Ishikawa (cell line): ENCODE results near the gene MOK.

Source experiments
- CEBPB ChIP-seq: IDR thresholded peaks from 2 replicates; pipeline ENCODE4 v1.6.1; 2012
- CREB1 ChIP-seq: IDR thresholded peaks from 2 replicates; pipeline ENCODE4 v1.6.1; 2012; ENCODE audit warnings: low read depth
- EGR1 ChIP-seq: IDR thresholded peaks from 2 replicates; pipeline ENCODE4 v1.6.1; 2012
- EP300 ChIP-seq: IDR thresholded peaks from 2 replicates; pipeline ENCODE4 v1.6.1; 2012; ENCODE audit warnings: borderline replicate concordance
- FOXM1 ChIP-seq: IDR thresholded peaks from 2 replicates; pipeline ENCODE4 v1.6.1; 2012; ENCODE audit warnings: low read depth, borderline replicate concordance
- NFIC ChIP-seq: IDR thresholded peaks from 2 replicates; pipeline ENCODE4 v1.6.1; 2012
- RAD21 ChIP-seq: IDR thresholded peaks from 2 replicates; pipeline ENCODE4 v1.6.1; 2012; ENCODE audit warnings: low read depth
- TAF1 ChIP-seq: IDR thresholded peaks from 2 replicates; pipeline ENCODE4 v1.6.1; 2012; ENCODE audit warnings: low read depth, mild to moderate bottlenecking
- TCF12 ChIP-seq: IDR thresholded peaks from 2 replicates; pipeline ENCODE4 v1.6.1; 2012; ENCODE audit warnings: low read depth
- TEAD4 ChIP-seq: IDR thresholded peaks from 2 replicates; pipeline ENCODE4 v1.6.1; 2012
- YY1 ChIP-seq: IDR thresholded peaks from 2 replicates; pipeline ENCODE4 v1.6.1; 2012; ENCODE audit warnings: low read depth
- ZBTB7A ChIP-seq: IDR thresholded peaks from 2 replicates; pipeline ENCODE4 v1.6.1; 2012; ENCODE audit warnings: low read depth
- TF ChIP-seq, protein P1 (sequence below): IDR thresholded peaks from 2 replicates; pipeline ENCODE4 v1.6.1; 2012
- TF ChIP-seq, protein P2 (sequence below): IDR thresholded peaks from 2 replicates; pipeline ENCODE4 v1.6.1; 2012
- TF ChIP-seq, protein P3 (sequence below): IDR thresholded peaks from 2 replicates; pipeline ENCODE4 v1.6.1; 2012; ENCODE audit warnings: low read depth, mild to moderate bottlenecking

The MOK gene

DNA sequence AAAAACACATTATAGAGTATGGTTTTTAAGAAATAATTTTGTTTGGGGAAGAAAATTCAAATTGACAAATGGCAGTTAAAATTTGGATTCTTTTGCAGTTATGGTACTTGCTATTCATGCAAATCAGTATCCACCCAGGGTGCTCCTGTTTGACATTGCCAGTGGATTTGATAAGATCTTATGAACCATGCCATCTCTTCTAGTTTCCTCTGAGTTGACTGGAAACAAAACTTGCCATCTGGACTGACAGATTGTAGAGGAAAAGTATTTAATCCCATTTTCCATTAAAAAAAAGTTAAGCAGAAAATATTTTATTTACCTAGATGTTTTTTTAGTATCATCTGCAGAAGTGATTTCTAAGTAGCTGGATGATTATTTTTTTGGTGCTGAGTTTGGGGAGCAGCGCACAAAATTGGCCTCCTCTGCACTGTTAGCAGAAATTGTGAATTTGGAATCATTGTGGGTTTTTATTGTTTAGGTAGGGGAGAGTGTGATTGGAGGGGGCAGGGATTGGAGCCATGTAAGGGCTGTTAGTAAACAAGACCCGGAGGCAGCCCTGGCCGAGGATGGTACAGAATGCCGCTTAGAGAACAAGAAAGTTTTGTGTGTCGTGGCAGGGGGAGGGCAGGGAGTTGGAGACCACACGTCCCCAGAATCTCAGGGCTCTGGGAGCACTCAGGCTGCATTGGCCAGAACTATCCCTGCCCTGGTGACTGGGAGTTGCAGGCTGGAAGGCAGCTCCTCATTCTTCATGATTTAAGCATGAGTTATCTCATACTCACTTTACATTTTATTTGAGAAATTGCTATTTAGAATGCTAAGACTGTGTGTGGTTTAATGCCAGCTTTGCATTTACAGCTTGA, 108.7 kb downstream of the MOK start:
- TF ChIP-seq TEAD4 (no peak), CEBPB (no peak), EP300 (no peak), YY1 (no peak), ZBTB7A (no peak), EGR1 (no peak), CREB1 (no peak), TAF1 (no peak), NFIC (no peak), RAD21 (no peak), FOXM1 (no peak), TCF12 (no peak)
- TF ChIP-seq, protein P1, sequence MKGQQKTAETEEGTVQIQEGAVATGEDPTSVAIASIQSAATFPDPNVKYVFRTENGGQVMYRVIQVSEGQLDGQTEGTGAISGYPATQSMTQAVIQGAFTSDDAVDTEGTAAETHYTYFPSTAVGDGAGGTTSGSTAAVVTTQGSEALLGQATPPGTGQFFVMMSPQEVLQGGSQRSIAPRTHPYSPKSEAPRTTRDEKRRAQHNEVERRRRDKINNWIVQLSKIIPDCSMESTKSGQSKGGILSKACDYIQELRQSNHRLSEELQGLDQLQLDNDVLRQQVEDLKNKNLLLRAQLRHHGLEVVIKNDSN, result no peak
- TF ChIP-seq, protein P2, sequence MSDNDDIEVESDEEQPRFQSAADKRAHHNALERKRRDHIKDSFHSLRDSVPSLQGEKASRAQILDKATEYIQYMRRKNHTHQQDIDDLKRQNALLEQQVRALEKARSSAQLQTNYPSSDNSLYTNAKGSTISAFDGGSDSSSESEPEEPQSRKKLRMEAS, result no peak
- TF ChIP-seq, protein P3, sequence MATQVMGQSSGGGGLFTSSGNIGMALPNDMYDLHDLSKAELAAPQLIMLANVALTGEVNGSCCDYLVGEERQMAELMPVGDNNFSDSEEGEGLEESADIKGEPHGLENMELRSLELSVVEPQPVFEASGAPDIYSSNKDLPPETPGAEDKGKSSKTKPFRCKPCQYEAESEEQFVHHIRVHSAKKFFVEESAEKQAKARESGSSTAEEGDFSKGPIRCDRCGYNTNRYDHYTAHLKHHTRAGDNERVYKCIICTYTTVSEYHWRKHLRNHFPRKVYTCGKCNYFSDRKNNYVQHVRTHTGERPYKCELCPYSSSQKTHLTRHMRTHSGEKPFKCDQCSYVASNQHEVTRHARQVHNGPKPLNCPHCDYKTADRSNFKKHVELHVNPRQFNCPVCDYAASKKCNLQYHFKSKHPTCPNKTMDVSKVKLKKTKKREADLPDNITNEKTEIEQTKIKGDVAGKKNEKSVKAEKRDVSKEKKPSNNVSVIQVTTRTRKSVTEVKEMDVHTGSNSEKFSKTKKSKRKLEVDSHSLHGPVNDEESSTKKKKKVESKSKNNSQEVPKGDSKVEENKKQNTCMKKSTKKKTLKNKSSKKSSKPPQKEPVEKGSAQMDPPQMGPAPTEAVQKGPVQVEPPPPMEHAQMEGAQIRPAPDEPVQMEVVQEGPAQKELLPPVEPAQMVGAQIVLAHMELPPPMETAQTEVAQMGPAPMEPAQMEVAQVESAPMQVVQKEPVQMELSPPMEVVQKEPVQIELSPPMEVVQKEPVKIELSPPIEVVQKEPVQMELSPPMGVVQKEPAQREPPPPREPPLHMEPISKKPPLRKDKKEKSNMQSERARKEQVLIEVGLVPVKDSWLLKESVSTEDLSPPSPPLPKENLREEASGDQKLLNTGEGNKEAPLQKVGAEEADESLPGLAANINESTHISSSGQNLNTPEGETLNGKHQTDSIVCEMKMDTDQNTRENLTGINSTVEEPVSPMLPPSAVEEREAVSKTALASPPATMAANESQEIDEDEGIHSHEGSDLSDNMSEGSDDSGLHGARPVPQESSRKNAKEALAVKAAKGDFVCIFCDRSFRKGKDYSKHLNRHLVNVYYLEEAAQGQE, result no peak

DNA sequence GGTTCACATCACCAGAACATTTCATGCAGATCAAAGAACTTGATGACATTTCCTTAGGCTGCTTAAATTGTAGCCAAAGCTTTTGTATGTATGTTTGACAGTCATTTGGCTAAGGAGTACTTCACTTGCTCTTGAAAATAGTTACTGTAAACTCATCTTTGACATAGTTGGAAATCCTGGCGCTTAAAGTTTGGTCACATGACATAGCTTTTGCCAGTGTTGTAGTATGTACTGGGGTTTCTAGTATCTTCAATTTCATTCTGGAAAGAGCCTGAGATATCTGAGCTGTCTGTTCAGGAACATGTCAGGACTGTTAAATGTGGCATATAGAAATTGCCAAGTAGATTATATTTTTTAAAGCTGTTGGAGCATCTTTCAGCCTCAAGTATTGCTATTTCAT, 109.5 kb downstream of the MOK start:
- no peak for TF ChIP-seq EGR1
- TF ChIP-seq, protein P1, result no peak
- TF ChIP-seq, protein P3, result no peak
- TF ChIP-seq, protein P2, result no peak
- no peak for TF ChIP-seq EP300
- TF ChIP-seq TAF1, result no peak
- no peak for TF ChIP-seq RAD21
- no peak for TF ChIP-seq NFIC
- no peak for TF ChIP-seq CREB1
- TF ChIP-seq ZBTB7A, result no peak
- TF ChIP-seq CEBPB, result no peak
- TF ChIP-seq TEAD4, result no peak

DNA sequence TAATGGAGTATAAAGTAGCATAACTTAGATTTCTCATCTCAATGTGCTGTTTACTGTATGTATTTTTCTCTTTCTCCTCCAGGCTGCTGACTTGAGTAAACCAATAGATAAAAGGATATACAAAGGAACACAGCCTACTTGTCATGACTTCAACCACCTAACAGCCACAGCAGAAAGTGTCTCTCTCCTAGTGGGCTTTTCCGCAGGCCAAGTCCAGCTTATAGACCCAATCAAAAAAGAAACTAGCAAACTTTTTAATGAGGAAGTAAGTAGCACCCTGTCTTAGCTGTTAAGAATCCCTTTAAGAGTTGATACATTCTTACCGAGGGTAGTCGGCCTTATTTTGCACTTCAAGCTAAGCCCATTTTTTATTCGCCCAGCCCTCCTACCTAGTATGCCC, 110.1 kb downstream of the MOK start:
- TF ChIP-seq FOXM1 (no peak), EP300 (no peak), CREB1 (no peak)

DNA sequence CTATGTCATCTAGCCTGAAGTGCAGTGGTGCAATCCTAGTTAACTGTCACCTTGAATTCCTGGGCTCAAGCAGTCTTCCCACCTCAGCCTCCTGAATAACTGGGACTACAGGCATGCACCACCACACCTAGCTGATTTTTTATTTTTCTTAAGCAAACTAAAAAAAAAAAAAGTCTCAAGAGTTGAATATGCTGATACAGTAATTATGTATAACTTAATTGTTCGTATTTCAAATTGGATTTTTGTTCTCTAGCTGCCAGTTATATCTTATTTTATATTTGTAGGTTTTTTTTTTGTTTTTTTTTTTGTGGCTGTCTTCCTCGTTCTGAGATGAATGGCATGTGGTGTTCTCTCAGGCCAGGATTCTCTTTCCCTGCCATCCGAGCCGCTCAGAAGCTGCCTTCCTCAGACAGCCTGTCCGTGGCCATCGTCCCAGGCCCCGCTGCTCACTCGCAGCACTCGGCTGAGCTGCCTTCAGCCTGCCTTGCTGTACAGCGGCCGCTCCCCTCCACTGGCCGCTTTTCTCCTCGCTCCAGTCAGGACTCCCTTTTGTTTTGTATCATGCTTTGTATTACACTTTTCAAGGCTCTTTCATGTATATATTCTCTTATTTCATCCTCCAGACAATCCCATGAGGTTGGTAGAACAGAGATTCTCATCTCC, 112.0 kb downstream of the MOK start:
- TF ChIP-seq EGR1, result no peak
- TF ChIP-seq FOXM1, result no peak
- no peak for TF ChIP-seq CEBPB
- no peak for TF ChIP-seq TAF1
- TF ChIP-seq, protein P2, result no peak
- no peak for TF ChIP-seq TEAD4

DNA sequence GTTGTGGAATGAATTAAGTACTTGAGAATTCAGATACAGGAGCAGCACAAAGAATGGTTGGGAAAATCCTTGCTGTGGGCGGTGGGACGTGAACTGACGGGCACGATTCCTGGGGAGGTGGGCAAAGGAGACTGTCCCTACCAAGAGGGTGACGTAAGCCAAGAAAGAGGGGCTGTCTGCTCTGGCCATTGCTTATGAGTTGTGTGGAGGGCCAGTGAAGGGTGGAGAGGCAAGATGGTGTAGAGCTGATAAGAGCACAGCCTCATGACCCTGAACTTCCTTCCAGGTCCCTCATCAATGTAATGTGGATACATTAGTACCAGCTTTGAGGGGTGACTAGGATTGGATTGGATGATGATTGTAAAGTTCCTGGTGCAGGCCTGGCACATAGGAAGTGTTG, 115.1 kb downstream of the MOK start:
- TF ChIP-seq EP300, result no peak
- no peak for TF ChIP-seq CEBPB
- TF ChIP-seq FOXM1, result no peak
- TF ChIP-seq, protein P2, result no peak
- TF ChIP-seq YY1, result no peak
- TF ChIP-seq TAF1, result no peak
- no peak for TF ChIP-seq RAD21
- no peak for TF ChIP-seq NFIC
- no peak for TF ChIP-seq TEAD4
- TF ChIP-seq EGR1, result no peak
- TF ChIP-seq, protein P3, result no peak
